Measurements from ENCODE around the gene P3H2.
"Not testable (repeated sequence)": the region's sequence is repeated elsewhere in the genome, so short reads cannot be mapped to it uniquely, and the experiment has no call there.

P3H2 gene

GRCh38 chr3:190076136-190076535 is 44.6 kb downstream of the P3H2 start:
- H3K4me3 ChIP-seq (ENCODE audit: low read depth, low read length): no peak overlapping the region
- TF ChIP-seq, protein P1, sequence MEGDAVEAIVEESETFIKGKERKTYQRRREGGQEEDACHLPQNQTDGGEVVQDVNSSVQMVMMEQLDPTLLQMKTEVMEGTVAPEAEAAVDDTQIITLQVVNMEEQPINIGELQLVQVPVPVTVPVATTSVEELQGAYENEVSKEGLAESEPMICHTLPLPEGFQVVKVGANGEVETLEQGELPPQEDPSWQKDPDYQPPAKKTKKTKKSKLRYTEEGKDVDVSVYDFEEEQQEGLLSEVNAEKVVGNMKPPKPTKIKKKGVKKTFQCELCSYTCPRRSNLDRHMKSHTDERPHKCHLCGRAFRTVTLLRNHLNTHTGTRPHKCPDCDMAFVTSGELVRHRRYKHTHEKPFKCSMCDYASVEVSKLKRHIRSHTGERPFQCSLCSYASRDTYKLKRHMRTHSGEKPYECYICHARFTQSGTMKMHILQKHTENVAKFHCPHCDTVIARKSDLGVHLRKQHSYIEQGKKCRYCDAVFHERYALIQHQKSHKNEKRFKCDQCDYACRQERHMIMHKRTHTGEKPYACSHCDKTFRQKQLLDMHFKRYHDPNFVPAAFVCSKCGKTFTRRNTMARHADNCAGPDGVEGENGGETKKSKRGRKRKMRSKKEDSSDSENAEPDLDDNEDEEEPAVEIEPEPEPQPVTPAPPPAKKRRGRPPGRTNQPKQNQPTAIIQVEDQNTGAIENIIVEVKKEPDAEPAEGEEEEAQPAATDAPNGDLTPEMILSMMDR (IDR thresholded peaks at IDR 0.05; ENCODE audit: borderline replicate concordance, insufficient read depth, low read depth, low read length): no peak

GRCh38 chr3:190074817-190075216 is 45.9 kb downstream of the P3H2 start:
- TF ChIP-seq, protein P1 (IDR thresholded peaks at IDR 0.05; ENCODE audit: borderline replicate concordance, insufficient read depth, low read depth, low read length): no peak
- no peak overlapping the region for H3K4me3 ChIP-seq (ENCODE audit: low read depth, low read length)

DNA sequence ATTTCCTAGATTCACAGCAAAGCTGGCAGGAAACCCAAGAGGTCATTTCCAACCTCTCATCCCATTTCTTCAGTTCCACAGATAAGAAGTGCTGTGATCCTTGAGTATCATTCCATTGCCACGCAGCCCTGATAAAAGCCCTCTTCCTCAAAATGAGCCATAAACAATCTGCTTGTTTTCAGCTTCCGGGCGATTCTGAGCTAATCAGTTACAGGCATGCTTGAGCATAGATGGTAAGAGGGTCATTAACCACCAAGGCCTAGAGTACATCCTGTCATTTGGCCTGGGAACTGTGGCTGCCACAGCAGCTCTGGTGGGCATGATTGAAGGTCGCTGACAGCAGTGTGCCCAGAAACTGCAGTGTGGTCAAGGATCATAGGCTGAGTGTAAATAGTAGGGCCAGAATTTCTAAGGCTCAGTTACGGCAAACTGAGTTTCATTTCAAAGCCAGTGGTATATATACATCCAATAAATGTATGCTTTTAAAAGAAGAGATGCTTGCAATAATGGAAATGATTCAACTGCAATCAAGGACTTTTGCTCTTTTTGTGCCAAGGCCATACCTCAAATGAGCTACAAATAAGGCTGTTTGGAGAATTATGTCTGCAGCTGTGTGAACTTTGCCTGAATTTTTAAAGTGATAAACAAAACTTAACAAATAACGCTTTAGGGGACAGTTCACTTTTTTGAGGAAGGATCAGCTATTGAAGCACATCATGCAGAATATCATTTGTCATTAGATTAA is 47.3 kb downstream of the P3H2 start:
- TF ChIP-seq, protein P1 (IDR thresholded peaks at IDR 0.05; ENCODE audit: borderline replicate concordance, insufficient read depth, low read depth, low read length): no peak
- no peak overlapping the region for H3K4me3 ChIP-seq (ENCODE audit: low read depth, low read length)

DNA sequence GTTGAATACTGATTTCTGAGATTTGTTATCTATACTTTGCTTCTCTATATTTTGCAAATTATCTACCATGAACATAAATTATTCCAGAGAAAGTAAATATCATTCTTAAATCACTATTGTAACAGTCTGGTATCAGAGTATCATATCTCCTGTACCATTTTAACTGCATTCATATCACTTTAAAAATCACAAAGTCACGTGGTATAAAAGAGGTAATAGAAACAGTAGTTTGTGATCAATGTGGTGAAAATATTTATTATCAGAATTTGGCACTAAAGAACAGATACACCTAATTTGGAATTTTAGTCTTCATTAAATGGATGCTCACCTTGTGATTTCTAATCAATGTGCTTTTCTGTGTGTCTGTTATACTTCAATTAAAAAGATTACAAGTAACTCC is 47.8 kb downstream of the P3H2 start:
- TF ChIP-seq, protein P1 (IDR thresholded peaks at IDR 0.05; ENCODE audit: borderline replicate concordance, insufficient read depth, low read depth, low read length): no peak
- H3K4me3 ChIP-seq (ENCODE audit: low read depth, low read length): no peak overlapping the region

DNA sequence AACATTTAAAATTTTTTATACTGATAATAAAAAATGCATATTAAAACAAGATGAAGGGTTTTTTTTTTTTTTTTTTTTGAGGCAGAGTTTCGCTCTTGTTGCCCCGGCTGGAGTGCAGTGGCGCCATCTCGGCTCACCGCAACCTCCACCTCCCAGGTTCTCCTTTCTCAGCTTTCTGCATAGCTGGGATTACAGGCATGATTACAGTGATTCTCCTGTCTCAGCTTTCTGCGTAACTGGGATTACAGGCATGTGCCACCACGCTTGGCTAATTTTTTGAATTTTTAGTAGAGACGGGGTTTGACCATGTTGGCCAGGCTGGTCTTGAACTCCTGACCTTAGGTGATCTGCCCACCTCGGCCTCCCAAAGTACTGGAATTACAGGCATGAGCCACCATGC is 48.8 kb downstream of the P3H2 start:
- H3K4me3 ChIP-seq (ENCODE audit: low read depth, low read length): not testable (repeated sequence)

DNA sequence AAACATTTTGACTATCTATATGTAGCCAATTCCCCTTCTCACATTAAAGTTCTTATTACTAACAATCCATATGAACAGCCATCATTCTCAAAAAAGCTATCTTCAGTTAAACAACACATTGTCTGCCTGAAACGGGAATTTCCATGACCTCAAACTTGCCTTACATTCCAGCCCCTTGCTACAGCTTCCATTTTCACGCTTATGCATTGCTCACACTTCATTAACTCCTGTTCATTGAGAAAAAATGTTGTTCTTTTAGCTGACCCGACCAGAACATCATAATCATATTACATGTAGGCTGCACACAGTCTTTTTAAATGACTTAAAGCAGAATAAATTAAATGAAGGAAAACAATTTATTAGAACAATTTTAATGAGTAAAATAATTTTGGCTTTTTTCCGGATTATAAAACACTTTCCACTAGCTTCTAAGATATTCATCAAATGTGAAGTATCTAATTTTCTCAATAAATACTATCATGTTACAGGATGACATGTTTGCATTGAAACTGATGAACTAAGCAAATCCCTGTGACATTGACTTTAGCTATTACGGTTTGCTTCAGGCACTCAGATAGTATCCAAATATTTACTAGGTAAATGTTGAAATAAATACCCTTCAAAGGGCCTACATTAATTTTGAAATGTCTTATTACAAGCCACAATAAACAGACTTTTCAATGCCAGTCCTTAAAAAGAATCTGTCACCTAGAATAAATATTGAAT is 49.9 kb downstream of the P3H2 start:
- TF ChIP-seq, protein P1 (IDR thresholded peaks at IDR 0.05; ENCODE audit: borderline replicate concordance, insufficient read depth, low read depth, low read length): no peak
- H3K4me3 ChIP-seq (ENCODE audit: low read depth, low read length): no peak overlapping the region

GRCh38 chr3:190065204-190065603 is 55.5 kb downstream of the P3H2 start:
- no peak overlapping the region for H3K4me3 ChIP-seq (ENCODE audit: low read depth, low read length)

More at GRCh38 chr3:190065204-190065603, 55.5 kb downstream of the P3H2 start:
- TF ChIP-seq, protein P1 (IDR thresholded peaks at IDR 0.05; ENCODE audit: borderline replicate concordance, insufficient read depth, low read depth, low read length): no peak
